B cell (primary cell): Measurements from ENCODE around the gene CAPZB. TPM values are rescaled to one million over a fixed set of nuclear protein-coding genes. Genes with fewer than 3 reads are reported as not detected.

Experiments
- ATAC-seq: fragments of 200-7000 bp; cut with Tn5 transposase; one replicate; pipeline ENCODE4 v1.10.0; 2021; ENCODE audit warnings: low read depth, mild to moderate bottlenecking, moderate number of reproducible peaks, moderate library complexity
- CTCF ChIA-PET: fragments of 350-600 bp; sonication (Branson Sonifier 250); formaldehyde crosslinking; loops from one replicate; lab custom pipeline; 2021; ENCODE audit warnings: antibody characterized with exemption, inconsistent platforms; lab: Charles Lee
- POLR2A ChIA-PET: fragments of 350-600 bp; sonication (Branson Sonifier 250); formaldehyde crosslinking; loops from one replicate; lab custom pipeline; 2021; ENCODE audit warnings: antibody characterized with exemption; lab: Charles Lee
- DNase-seq: peaks from one replicate; pipeline ENCODE4 v3.0.0; 2013
- H2AFZ ChIP-seq: 2 replicates; pipeline ENCODE4 v1.6.1; 2012; ENCODE audit warnings: mild to moderate bottlenecking, low read depth, low read length; ENCODE audit not compliant: insufficient read depth, poor library complexity, severe bottlenecking
- H3K27ac ChIP-seq, 2 donors: 1 replicate in 1 of 2; 2 replicates in 1 of 2; pipeline ENCODE4 v1.5.1; 2012 to 2013; ENCODE audit warnings: low read length in 2 of 2, mild to moderate bottlenecking in 2 of 2, moderate library complexity in 1 of 2
- H3K27me3 ChIP-seq, 4 experiments: fragments of 200-600 bp in 1 of 4; sonication (generic) in 1 of 4; replicated peaks in 1 of 4; 1 replicate in 2 of 4; 2 replicates in 2 of 4; pipeline versions ENCODE4 v1.6.1 to v1.7.0; 2013 to 2016; ENCODE audit warnings: low read length in 3 of 4, mild to moderate bottlenecking in 2 of 4, mixed read lengths in 1 of 4, moderate library complexity in 1 of 4; ENCODE audit not compliant: insufficient read depth in 4 of 4, control insufficient read depth in 3 of 4; ENCODE audit errors: control extremely low read depth in 1 of 4
- H3K36me3 ChIP-seq, 2 experiments: replicated peaks in 1 of 2; 1 replicate in 1 of 2; 2 replicates in 1 of 2; pipeline versions ENCODE4 v1.6.1 to v1.7.1; 2013; ENCODE audit warnings: low read length in 1 of 2; ENCODE audit not compliant: insufficient read depth in 2 of 2, control insufficient read depth in 1 of 2; ENCODE audit errors: control extremely low read depth in 1 of 2, extremely low read depth in 1 of 2
- H3K4me1 ChIP-seq, 2 donors: fragments of 200-600 bp in 1 of 2; sonication (generic) in 1 of 2; 1 replicate in 1 of 2; 2 replicates in 1 of 2; pipeline versions ENCODE4 v1.5.1 to v1.6.1; 2013 to 2017; ENCODE audit warnings: low read length in 2 of 2; ENCODE audit not compliant: control insufficient read depth in 2 of 2, insufficient read depth in 2 of 2
- H3K4me2 ChIP-seq: replicated peaks from 2 replicates; pipeline ENCODE3; 2012; ENCODE audit warnings: mild to moderate bottlenecking, low read depth, low read length; ENCODE audit not compliant: poor library complexity, severe bottlenecking
- H3K4me3 ChIP-seq, 5 experiments: fragments of 200-600 bp in 1 of 5; sonication (generic) in 1 of 5; 1 replicate in 3 of 5; 2 replicates in 2 of 5; pipeline versions ENCODE4 v1.5.1 to v1.7.0; 2011 to 2016; ENCODE audit warnings: low read length in 4 of 5, mild to moderate bottlenecking in 4 of 5, low read depth in 2 of 5, control low read depth in 1 of 5, moderate library complexity in 1 of 5; ENCODE audit not compliant: insufficient read depth in 1 of 5; ENCODE audit errors: control extremely low read depth in 1 of 5, extremely low read depth in 1 of 5
- H3K79me2 ChIP-seq: fragments of 200-600 bp; sonication (generic); one replicate; pipeline ENCODE4 v1.6.0; 2016; ENCODE audit warnings: low read length; ENCODE audit not compliant: control insufficient read depth, insufficient read depth
- H3K9ac ChIP-seq: fragments of 200-600 bp; sonication (generic); 2 replicates; pipeline ENCODE4 v1.6.1; 2017; ENCODE audit warnings: mild to moderate bottlenecking, low read length, moderate library complexity
- H3K9me3 ChIP-seq, 3 donors: one replicate each; pipeline versions ENCODE4 v1.6.1 to v1.7.1; 2013; ENCODE audit warnings: low read length in 2 of 3; ENCODE audit not compliant: control insufficient read depth in 2 of 3, insufficient read depth in 1 of 3; ENCODE audit errors: control extremely low read depth in 1 of 3
- H4K20me1 ChIP-seq: 2 replicates; pipeline ENCODE4 v1.6.0; 2012; ENCODE audit warnings: mild to moderate bottlenecking, low read length; ENCODE audit not compliant: insufficient read depth, control insufficient read depth, poor library complexity, severe bottlenecking
- H3K27ac Mint-ChIP-seq: one replicate; pipeline ENCODE4 v1.8.0; 2021; ENCODE audit warnings: mixed read lengths
- H3K27me3 Mint-ChIP-seq: one replicate; pipeline ENCODE4 v1.8.0; 2021; ENCODE audit warnings: mixed read lengths
- H3K4me1 Mint-ChIP-seq: one replicate; pipeline ENCODE4 v1.8.0; 2021; ENCODE audit warnings: mixed read lengths
- H3K4me3 Mint-ChIP-seq: one replicate; pipeline ENCODE4 v1.8.0; 2021; ENCODE audit warnings: mixed read lengths
- H3K9me3 Mint-ChIP-seq: one replicate; pipeline ENCODE4 v1.8.0; 2022; ENCODE audit warnings: mixed read lengths; ENCODE audit not compliant: insufficient read depth
- CTCF ChIP-seq: fragments of 200-600 bp; IDR thresholded peaks from one replicate; pipeline ENCODE4 v1.8.0; 2022; ENCODE audit warnings: antibody characterized with exemption, mild to moderate bottlenecking
- EZH2 ChIP-seq: IDR thresholded peaks from 2 replicates; pipeline ENCODE4 v1.6.1; 2012; ENCODE audit warnings: borderline replicate concordance, low read depth, mild to moderate bottlenecking, moderate library complexity, low read length; ENCODE audit not compliant: insufficient read depth, poor library complexity, severe bottlenecking
- WGBS: methylation state at CpG from one replicate; pipeline ENCODE4 v1.1.5; 2013; ENCODE audit warnings: missing lambda C conversion rate; ENCODE audit not compliant: insufficient coverage; 5-methylcytosine and 5-hydroxymethylcytosine counted together
- intact Hi-C: fragments of 100-400 bp; cut with micrococcal nuclease; formaldehyde crosslinking; loops from one replicate; pipeline ENCODE4 v1.10.0; 2022
- polyA plus RNA-seq: library from polyadenylated mRNA; depleted of rRNA; stranded (reverse); fragments of >200 nt; gene quantifications from 2 replicates; pipeline ENCODE4 v1.2.3, GENCODE V29; 2012
- total RNA-seq, 2 donors: library from RNA; stranded (reverse); fragments of 120-200 nt in 1 of 2; gene quantifications; 1 replicate in 1 of 2; 2 replicates in 1 of 2; pipeline versions ENCODE4 v1.2.3 to v1.2.4, GENCODE V29; 2013 to 2022

CAPZB gene
- total and polyA plus RNA-seq, 2 donors (not counting 1 experiment from before 2014, with no cell fraction given): 126 to 193 TPM

- POLR2A ChIA-PET: interaction anchor here (1.1 to 2.2 kb wide), 4 partner anchors 14 to 22 kb away, joined by 4 to 7 read pairs (median 5); partner anchors contain the start of gene CAPZB
- Histone ChIP-seq H3K27ac (peak overlapping the region; percentile 76 to 96), H3K4me1 (peaks cover 86 to 99% of the 10 kb centered on the region in 2 donors), H3K4me2 (peak overlapping the region; percentile 64), H4K20me1 (peaks cover 30% of the 10 kb centered on the region), H3K27me3 (no peaks in the 10 kb centered on the region), H3K79me2 (peaks cover 93% of the 10 kb centered on the region), H2AFZ (no peak overlapping the region), H3K4me3 (peak overlapping the region in 4 of 5 experiments; percentile 6 to 29 (median 20)), H3K9ac (peak overlapping the region; percentile 40), H3K36me3 (peaks cover 1 to 18% of the 10 kb centered on the region in 2 experiments), H3K9me3 (no peaks in the 10 kb centered on the region)
- no peaks in the 10 kb centered on the region for H3K9me3 Mint-ChIP-seq
- peak overlapping the region; percentile 88 for H3K27ac Mint-ChIP-seq
- H3K4me3 Mint-ChIP-seq: peak overlapping the region; percentile 78
- CTCF ChIA-PET: interaction anchor here (0.9 to 2.1 kb wide), 3 partner anchors 13 to 119 kb away, joined by 3 to 11 read pairs (median 6); no protein-coding TSS in a partner anchor
- H3K4me1 Mint-ChIP-seq: peaks cover 88% of the 10 kb centered on the region
- H3K27me3 Mint-ChIP-seq: no peaks in the 10 kb centered on the region
- TF ChIP-seq CTCF (no peak), EZH2 (no peak)
- ATAC-seq: no peak
- intact Hi-C loops: loop anchor here (1.0 to 2.0 kb wide), 2 partner anchors 14 to 15 kb away; no protein-coding TSS in a partner anchor
- no peak for DNase-seq
These were observed 21.9 kb downstream of the CAPZB start for GRCh38 chr1:19463504-19463803.

- CTCF ChIA-PET: interaction anchor here (0.9 to 2.1 kb wide), 3 partner anchors 14 to 120 kb away, joined by 3 to 11 read pairs (median 6); no protein-coding TSS in a partner anchor
- TF ChIP-seq EZH2 (no peak), CTCF (no peak)
- intact Hi-C loops: loop anchor here (1.0 to 2.0 kb wide), 2 partner anchors 14 kb away; no protein-coding TSS in a partner anchor
- POLR2A ChIA-PET: interaction anchor here (1.1 to 2.2 kb wide), 4 partner anchors 14 to 22 kb away, joined by 4 to 7 read pairs (median 5); partner anchors contain the start of gene CAPZB
- peaks cover 82 to 95% of the 10 kb centered on the region in 2 donors for H3K4me1 ChIP-seq
- no peak overlapping the region for H2AFZ ChIP-seq
- H3K4me3 ChIP-seq: peak overlapping the region in 4 of 5 experiments; percentile 16 to 29 (median 23)
- H3K27me3 Mint-ChIP-seq: no peaks in the 10 kb centered on the region
- H3K9ac ChIP-seq: peak overlapping the region; percentile 40
- H3K9me3 Mint-ChIP-seq: no peaks in the 10 kb centered on the region
- peak overlapping the region; percentile 64 for H3K4me2 ChIP-seq
- ATAC-seq (peak; percentile 83), DNase-seq (peak; percentile 80)
- H3K36me3 ChIP-seq: peaks cover 1 to 18% of the 10 kb centered on the region in 2 experiments
- no peaks in the 10 kb centered on the region for H3K27me3 ChIP-seq
- WGBS: 0% methylated on average over 2 of the region's 10 CpGs
- peaks cover 93% of the 10 kb centered on the region for H3K79me2 ChIP-seq
- H4K20me1 ChIP-seq: peaks cover 30% of the 10 kb centered on the region
- H3K4me1 Mint-ChIP-seq: peaks cover 85% of the 10 kb centered on the region
- H3K4me3 Mint-ChIP-seq: peak overlapping the region; percentile 78
- peak overlapping the region; percentile 76 to 96 for H3K27ac ChIP-seq
- H3K9me3 ChIP-seq: no peaks in the 10 kb centered on the region
- H3K27ac Mint-ChIP-seq: peak overlapping the region; percentile 88
These were observed 22.4 kb downstream of the CAPZB start for GRCh38 chr1:19462781-19463503.
